ENCODE data around the gene ILF3. TPM values are rescaled to one million over a fixed set of nuclear protein-coding genes. Genes with fewer than 3 reads are reported as not detected.

The ILF3 gene
- total and polyA plus RNA-seq, 2 donors (not counting 3 experiments of a cell fraction or from before 2014, with no cell fraction given) = 186 to 459 TPM

DNA sequence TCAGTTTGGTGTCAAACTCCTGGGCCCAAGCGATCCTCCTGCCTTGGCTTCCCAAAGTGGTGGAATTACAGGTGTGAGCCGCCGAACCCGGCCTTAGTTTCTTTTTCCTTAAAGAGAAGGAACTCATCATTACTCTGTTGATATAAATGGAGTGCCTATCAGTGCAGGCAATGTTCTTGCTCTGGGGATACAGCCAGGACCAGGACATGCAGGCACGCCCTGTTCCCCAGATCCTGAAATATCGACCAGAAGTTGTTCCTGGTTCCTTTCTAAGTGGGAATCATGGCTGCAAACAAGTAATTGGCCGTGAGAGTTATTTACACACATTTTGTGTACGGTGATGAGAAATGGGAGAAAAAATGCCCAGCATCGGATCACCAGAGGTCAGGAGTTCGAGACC is 72.1 kb downstream of the ILF3 start:
- no peaks in the 10 kb centered on the region for H3K4me1 ChIP-seq (ENCODE audit: control insufficient read depth, extremely low read depth, insufficient read depth, low read length)
- no TSS peak for BruUV-seq (replicated peaks)
- no peak overlapping the region for H2AFZ ChIP-seq (ENCODE audit: low read depth, low read length)
- TF ChIP-seq FOS (IDR thresholded peaks at IDR 0.05; ENCODE audit: borderline replicate concordance, insufficient read depth, low read length) (no peak), POLR2AphosphoS5 (IDR thresholded peaks at IDR 0.05; ENCODE audit: insufficient read depth, low read depth, low read length) (no peak), JUN (IDR thresholded peaks at IDR 0.05; ENCODE audit: borderline replicate concordance, insufficient read depth, insufficient read length, low read depth) (no peak)
- intact Hi-C loops (cut with micrococcal nuclease) (no loop called here), dilution Hi-C loops (cut with MboI; ENCODE audit: extremely low pct_ligation_motif_present, low sequenced_read_pairs) (no loop called here)
- FAIRE-seq (no peak), DNase-seq (ENCODE audit: low read depth, low spot score) (no peak)
- peaks cover 0 to 1% of the 10 kb centered on the region in 2 experiments for H3K36me3 ChIP-seq (ENCODE audit: control insufficient read depth in 2 of 2, extremely low read depth in 1 of 2, insufficient read depth in 2 of 2, low read length in 2 of 2)
- H3K4me3 ChIP-seq (replicated peaks in 1 of 3; ENCODE audit: insufficient read depth in 1 of 3, low read depth in 1 of 3, low read length in 3 of 3) = no peak overlapping the region
- H3K9me1 ChIP-seq (replicated peaks; ENCODE audit: control insufficient read depth, extremely low read depth, insufficient read depth, low read length) = no peaks in the 10 kb centered on the region
- H3K27me3 ChIP-seq (ENCODE audit: control insufficient read depth in 2 of 2, insufficient read depth in 2 of 2, low read length in 2 of 2) = no peaks in the 10 kb centered on the region
- ChIA-PET CTCF (no interaction called here), POLR2A (no interaction called here)
- no peak overlapping the region for H3K4me2 ChIP-seq (ENCODE audit: insufficient read depth, low read length)
- H3K79me2 ChIP-seq (ENCODE audit: control insufficient read depth, insufficient read depth, low read length) = peaks cover 93% of the 10 kb centered on the region
- H3K27ac ChIP-seq (ENCODE audit: insufficient read depth, low read depth, low read length) = no peak overlapping the region
- no peaks in the 10 kb centered on the region for H3K9me3 ChIP-seq (replicated peaks; ENCODE audit: control insufficient read depth, insufficient read depth, low read length)
- no peak overlapping the region for H3K9ac ChIP-seq (replicated peaks; ENCODE audit: extremely low read depth, insufficient read depth, low read length)
- peaks cover 3% of the 10 kb centered on the region for H4K20me1 ChIP-seq (replicated peaks; ENCODE audit: control insufficient read depth, extremely low read depth, insufficient read depth, low read length)

DNA sequence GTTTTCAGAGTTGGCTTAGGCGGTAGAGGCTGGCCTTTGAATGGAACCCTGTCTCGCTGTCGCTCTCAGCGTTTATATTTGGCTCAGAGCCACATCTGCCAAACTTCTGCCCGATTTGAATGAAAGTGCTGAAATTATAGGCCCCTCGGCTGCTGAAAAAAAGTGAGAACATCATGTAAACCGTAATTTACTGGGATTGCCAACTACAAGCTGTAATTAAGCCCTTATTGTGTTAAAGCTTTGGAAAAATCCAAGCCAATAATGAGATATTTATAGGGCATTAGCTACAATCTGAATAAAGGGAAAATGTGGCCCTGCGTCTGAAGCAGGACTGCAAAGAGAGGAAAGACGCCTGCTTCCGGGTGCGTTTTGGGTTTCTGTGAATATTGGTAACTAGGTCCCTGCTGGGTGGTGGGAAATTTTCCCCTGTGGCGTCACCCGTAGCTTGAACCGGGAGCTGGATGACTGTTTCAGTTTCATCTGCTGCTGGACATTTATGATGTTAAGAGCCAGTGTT is 73.6 kb downstream of the ILF3 start:
- Histone ChIP-seq H2AFZ (ENCODE audit: low read depth, low read length) (no peak overlapping the region), H3K4me1 (ENCODE audit: control insufficient read depth, extremely low read depth, insufficient read depth, low read length) (no peaks in the 10 kb centered on the region), H3K27ac (ENCODE audit: insufficient read depth, low read depth, low read length) (no peak overlapping the region), H3K4me2 (ENCODE audit: insufficient read depth, low read length) (no peak overlapping the region), H3K9me3 (replicated peaks; ENCODE audit: control insufficient read depth, insufficient read depth, low read length) (no peaks in the 10 kb centered on the region), H3K36me3 (ENCODE audit: control insufficient read depth in 2 of 2, extremely low read depth in 1 of 2, insufficient read depth in 2 of 2, low read length in 2 of 2) (peaks cover 0 to 1% of the 10 kb centered on the region in 2 experiments), H3K9me1 (replicated peaks; ENCODE audit: control insufficient read depth, extremely low read depth, insufficient read depth, low read length) (no peaks in the 10 kb centered on the region), H3K79me2 (ENCODE audit: control insufficient read depth, insufficient read depth, low read length) (peaks cover 86% of the 10 kb centered on the region), H3K9ac (replicated peaks; ENCODE audit: extremely low read depth, insufficient read depth, low read length) (no peak overlapping the region), H4K20me1 (replicated peaks; ENCODE audit: control insufficient read depth, extremely low read depth, insufficient read depth, low read length) (no peaks in the 10 kb centered on the region), H3K27me3 (ENCODE audit: control insufficient read depth in 2 of 2, insufficient read depth in 2 of 2, low read length in 2 of 2) (no peaks in the 10 kb centered on the region), H3K4me3 (replicated peaks in 1 of 3; ENCODE audit: insufficient read depth in 1 of 3, low read depth in 1 of 3, low read length in 3 of 3) (no peak overlapping the region)
- dilution Hi-C loops (cut with MboI; ENCODE audit: extremely low pct_ligation_motif_present, low sequenced_read_pairs) = no loop called here
- no peak for FAIRE-seq
- ChIA-PET CTCF (interaction anchor here (1.1 to 1.2 kb wide), 2 partner anchors 10 to 41 kb away, joined by 3 to 10 read pairs; partner anchors contain the start of gene DNM2), POLR2A (interaction anchor here (0.9 kb wide), 1 partner anchor 67 kb away, joined by 3 read pairs; no protein-coding TSS in a partner anchor)
- TF ChIP-seq POLR2AphosphoS5 (IDR thresholded peaks at IDR 0.05; ENCODE audit: insufficient read depth, low read depth, low read length) (no peak), MYC (IDR thresholded peaks at IDR 0.05; ENCODE audit: low read depth, low read length) (no peak), EZH2 (IDR thresholded peaks at IDR 0.05; ENCODE audit: borderline replicate concordance, low read depth, low read length, severe bottlenecking) (no peak), GATA2 (IDR thresholded peaks at IDR 0.05; ENCODE audit: insufficient read depth, insufficient read length, low read depth, low read length) (no peak), POLR2A (IDR thresholded peaks at IDR 0.05; ENCODE audit: low read depth, low read length) (no peak), FOS (IDR thresholded peaks at IDR 0.05; ENCODE audit: borderline replicate concordance, insufficient read depth, low read length) (no peak), JUN (IDR thresholded peaks at IDR 0.05; ENCODE audit: borderline replicate concordance, insufficient read depth, insufficient read length, low read depth) (no peak)
- TF ChIP-seq, protein P1, sequence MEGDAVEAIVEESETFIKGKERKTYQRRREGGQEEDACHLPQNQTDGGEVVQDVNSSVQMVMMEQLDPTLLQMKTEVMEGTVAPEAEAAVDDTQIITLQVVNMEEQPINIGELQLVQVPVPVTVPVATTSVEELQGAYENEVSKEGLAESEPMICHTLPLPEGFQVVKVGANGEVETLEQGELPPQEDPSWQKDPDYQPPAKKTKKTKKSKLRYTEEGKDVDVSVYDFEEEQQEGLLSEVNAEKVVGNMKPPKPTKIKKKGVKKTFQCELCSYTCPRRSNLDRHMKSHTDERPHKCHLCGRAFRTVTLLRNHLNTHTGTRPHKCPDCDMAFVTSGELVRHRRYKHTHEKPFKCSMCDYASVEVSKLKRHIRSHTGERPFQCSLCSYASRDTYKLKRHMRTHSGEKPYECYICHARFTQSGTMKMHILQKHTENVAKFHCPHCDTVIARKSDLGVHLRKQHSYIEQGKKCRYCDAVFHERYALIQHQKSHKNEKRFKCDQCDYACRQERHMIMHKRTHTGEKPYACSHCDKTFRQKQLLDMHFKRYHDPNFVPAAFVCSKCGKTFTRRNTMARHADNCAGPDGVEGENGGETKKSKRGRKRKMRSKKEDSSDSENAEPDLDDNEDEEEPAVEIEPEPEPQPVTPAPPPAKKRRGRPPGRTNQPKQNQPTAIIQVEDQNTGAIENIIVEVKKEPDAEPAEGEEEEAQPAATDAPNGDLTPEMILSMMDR (IDR thresholded peaks at IDR 0.05; ENCODE audit: extremely low read depth in 1 of 2, insufficient read depth in 1 of 2, low read depth in 1 of 2, low read length in 2 of 2) = no peak
- TF ChIP-seq, protein P2, sequence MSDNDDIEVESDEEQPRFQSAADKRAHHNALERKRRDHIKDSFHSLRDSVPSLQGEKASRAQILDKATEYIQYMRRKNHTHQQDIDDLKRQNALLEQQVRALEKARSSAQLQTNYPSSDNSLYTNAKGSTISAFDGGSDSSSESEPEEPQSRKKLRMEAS (IDR thresholded peaks at IDR 0.05; ENCODE audit: insufficient read depth, insufficient read length) = no peak
- intact Hi-C loops (cut with micrococcal nuclease) = no loop called here
- no TSS peak for BruUV-seq (replicated peaks)
- no peak for DNase-seq (ENCODE audit: low read depth, low spot score)
